ENCODE data around the gene ARHGAP1.

Gene ARHGAP1

DNA sequence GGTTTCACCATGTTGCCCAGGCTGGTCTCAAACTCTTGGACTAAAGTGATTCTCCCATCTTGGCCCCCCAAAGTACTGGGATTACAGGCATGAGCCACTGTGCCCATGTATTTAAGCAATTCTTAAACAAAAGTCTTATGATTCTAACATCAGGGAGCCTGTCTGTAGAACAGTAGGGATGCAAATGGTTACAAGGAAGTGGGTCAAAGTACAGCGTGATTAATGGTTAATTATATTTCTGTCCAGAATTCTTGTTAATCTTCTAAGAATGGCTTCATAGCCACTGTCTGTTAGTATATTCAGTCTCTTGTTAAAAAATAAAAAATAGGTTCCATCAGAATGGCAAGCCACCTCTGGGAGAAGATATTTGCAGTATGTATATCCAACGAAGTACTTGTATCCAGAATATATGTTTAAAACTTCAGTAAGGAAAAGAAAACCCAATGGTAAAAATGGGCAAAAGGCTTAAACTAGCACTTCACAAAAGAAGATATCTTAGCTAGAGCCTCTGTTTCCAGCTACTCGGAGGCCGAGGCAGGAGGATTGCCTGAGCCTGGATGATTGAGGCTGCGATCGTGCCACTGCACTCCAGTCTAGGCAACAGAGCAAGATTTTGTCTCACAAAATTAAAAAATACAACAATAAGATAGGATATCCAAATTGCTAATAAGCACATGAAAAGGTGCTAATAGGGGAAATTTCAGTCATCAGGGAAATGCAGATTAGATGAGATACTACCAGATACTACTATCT lies 60.2 kb downstream of the ARHGAP1 start:
- DNase-seq (ENCODE audit: low read depth): no peak

DNA sequence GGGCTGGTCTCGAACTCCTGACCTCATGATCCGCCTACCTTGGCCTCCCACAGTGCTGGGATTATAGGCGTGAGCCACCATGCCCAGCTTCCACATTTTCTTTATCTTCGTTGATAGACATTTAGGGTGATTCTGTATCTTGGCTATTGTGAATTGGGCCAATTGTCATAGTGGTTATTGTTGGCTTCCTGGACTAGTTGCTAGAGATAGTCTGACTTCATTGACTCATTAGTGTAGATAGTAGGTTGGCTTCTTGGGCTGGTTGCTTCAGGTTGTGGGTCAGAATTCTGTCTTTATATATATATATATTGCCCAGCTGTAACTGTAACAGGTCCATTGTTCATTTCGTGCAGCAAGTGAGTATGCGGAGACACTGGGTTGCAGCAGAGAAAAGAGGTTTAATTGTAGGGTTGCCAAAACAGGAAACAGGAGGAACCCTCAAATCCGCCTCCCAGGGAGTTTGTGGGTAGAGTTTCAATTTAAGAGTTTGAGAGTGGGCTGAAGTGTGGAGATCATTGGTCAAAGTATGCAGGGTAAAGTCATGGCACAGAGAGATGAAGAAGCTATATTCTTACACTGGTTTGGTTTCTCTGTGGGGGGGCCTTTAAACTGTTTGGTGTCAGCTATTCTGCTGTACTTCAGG lies 61.1 kb downstream of the ARHGAP1 start:
- no peak for DNase-seq (ENCODE audit: low read depth)

DNA sequence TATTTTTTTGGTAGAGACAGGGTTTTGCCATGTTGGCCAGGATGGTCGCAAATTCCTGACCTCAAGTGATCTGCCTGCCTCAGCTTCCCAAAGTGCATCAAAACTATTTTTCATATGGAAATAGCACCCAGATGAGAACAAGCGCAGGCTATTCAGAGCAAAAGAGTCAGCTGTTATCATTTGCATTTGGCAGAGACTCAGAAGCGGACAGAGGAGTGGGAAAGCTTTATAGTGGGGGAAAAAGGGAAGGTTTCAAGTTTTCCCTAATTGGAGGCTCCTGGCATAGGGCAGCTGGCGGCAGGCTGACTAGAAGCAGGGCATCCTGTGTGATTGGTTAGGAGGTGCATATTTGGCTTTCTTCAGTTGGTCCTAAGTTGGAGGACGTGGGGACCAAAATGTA lies 62.9 kb downstream of the ARHGAP1 start:
- no peak for DNase-seq (ENCODE audit: low read depth)

DNA sequence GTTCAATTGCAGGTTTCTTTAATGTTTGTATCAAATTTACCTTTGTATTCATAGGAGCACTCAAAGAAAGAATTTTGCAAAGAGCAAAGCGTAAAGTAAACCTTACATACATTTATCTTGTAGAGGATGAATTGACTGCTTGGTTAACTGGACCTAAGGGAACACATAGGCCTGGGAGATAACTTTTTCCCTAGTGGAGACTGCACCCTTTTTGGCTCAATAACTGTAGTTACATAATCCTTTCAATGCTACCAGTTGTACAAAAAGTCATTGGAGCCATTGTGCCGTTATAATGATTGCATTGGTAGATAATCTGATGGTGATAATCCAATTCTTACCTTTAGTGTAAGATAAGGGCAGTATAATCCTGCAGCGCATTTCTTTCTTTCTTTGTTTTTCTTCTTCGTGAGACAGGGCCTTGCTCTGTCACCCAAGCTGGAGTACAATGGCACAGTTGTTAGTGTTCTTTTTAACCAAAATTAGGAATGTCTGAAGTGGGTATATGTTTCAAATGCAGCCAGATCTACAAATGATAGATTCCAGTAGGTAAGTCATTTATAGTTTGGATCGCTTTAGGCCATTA lies 64.8 kb downstream of the ARHGAP1 start:
- no peak for DNase-seq (ENCODE audit: low read depth)

DNA sequence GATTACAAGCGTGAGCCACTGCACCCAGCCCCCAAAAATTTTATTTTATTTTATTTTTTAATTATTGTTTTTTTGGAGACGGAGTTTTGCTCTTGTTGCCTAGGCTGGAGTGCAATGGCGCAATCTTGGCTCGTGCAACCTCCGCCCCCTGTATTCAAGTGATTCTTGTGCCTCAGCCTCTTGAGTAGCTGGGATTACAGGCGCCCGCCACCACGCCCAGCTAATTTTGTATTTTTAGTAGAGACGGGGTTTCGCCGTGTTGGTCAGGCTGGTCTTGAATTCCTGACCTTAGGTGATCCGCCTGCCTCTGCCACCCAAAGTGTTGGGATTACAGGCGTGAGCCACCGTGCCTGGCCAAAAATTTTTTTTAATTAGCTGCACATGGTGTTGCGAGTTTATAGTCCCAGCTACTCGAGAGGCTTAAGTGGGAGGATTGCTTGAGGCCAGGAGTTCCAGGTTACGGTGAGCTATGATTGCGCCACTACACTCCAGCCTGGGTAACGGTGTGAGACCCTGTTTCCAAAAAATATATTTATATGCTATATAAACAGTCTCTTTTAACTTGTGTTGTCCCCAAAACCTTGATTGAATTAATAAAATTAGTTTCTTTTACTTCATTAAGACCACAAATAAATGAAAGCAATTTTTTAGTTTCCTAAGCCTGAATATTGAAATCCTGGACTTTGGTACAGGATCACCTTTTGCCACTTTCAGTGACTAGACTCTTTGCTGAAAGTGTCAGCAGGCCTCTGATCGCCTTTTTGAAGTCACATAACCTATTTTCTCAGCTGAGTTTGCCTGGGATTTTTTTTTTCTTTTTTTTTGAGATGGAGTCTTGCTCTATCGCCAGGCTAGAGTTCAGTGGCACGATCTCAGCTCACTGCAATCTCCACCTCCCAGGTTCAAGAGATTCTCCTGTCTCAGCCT lies 66.9 kb downstream of the ARHGAP1 start:
- no peak for DNase-seq (ENCODE audit: low read depth)

DNA sequence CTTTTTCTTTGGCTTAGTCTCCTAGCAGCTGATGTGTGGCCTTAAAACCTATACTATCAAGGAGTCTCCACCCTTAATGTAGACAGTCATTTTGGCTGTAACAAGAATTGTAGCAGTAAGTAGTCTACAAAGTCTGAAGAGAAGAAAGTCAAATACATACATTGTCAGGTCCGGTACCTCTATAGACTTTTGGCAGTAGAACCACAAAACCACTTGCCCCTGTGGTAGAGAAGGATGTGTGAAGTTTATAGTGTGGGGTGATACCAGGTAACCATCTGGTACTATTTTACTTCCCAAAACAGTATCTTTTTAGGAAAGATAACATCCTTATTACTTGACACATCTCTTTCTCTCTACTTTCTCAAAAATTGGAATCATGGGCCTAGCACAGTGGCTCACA lies 67.9 kb downstream of the ARHGAP1 start:
- DNase-seq (ENCODE audit: low read depth): no peak

DNA sequence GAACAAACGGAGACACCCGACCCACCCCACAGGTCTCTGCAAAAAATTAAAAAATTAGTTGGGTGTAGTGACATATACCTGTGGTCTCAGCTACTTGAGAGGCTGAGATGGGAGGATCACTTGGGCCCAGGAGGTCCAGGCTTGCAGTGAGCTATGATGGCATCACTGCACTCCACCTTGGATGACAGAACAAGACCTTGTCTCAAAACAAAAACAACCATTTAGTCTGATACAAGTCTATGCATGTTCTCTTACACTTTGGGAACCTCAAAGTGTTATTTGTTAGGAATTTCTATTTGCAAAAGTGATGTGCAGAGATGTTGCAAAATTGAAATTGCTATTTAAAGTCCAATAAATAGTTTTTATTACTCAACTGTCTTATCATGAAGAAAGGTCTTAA lies 68.7 kb downstream of the ARHGAP1 start:
- DNase-seq (ENCODE audit: low read depth): no peak

DNA sequence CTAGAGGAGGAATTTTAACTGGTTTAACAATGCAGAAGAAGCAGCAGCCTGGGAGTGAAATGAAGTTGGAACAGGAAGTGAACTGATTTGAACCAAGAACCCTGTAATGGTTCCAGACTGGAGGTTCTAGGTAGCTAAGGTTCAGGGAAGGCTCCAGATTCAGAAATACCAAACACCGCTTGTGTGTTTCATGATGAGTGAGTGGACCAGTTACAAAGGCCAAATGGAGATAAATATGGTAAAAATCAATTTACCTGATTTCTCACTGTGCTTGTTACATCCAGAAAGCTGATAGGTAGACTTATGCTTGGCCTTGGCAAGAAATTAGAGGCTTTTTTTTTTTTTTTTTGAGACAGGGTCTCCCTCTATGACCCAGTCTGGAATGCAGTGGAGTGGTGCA lies 70.2 kb downstream of the ARHGAP1 start:
- no peak for DNase-seq (ENCODE audit: low read depth)

DNA sequence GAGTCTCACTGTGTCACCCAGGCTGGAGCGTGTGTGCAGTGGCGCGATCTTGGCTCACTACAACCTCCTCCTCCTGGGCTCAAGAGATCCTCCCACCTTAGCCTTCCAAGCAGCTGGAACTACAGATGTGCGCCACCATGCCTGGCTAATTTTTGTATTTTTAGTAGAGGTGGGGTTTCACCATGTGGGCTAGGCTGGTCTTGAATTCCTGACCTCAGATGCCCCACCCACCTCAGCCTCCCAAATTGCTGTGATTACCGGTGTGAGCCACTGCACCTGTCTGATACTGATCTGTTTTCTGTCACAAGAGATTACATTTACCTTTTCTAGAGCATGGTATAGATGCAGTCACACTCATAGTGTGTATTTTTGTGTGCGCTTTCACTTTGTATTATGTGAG lies 71.5 kb downstream of the ARHGAP1 start:
- no peak for DNase-seq (ENCODE audit: low read depth)

All from activated T-cell treated with anti-CD3 and anti-CD28 coated beads for 24 hours (primary cell).